ENCODE results near the gene ZBTB7A. TPM values are rescaled to one million over a fixed set of nuclear protein-coding genes. Genes with fewer than 3 reads are reported as not detected.

ZBTB7A gene
- total RNA-seq, 1 donor from 2014 or later: 30.0 TPM

DNA sequence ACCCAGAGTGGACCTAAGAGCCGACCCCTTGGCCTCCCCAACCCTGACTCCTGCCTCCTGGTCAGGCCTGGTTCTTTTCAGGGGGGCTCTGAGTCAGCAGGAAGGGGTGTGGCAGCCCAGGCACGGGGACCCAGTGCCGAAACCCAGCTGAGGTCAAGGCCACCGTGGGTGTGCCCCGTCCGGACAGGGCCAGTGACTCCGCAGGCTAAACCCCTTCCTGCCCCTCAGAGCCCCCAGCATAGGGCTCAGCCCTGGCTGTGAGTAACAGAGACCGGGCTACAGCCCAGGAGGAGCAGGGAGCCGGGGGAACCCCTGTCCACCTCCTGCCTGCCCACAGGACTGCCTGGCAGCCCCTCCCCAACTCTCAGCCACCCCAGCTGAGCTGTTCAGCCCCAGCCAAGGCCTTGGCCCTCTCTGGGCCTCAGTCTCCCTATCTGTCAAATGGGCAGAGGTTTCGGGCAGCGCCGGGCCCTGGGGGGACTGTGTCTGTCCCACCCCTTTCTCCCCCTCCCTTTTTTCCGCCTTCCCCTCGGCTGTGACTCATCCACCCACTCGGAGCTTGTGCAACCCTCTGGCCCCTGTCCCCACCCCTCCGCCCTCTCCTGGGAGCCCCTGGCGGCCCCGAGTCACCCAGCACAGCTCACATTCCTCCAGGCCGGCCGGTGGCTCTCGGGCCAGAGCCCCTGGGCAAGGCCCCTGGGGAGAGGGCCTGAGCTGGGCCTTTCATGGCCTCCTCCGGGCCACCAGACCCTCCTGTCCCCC is 8.6 kb downstream of the ZBTB7A start:
- Mint-ChIP-seq H3K4me3 (ENCODE audit: unreplicated experiment) (no peak overlapping the region), H3K9me3 (ENCODE audit: unreplicated experiment) (no peaks in the 10 kb centered on the region), H3K27me3 (ENCODE audit: unreplicated experiment) (no peaks in the 10 kb centered on the region), H3K27ac (ENCODE audit: unreplicated experiment) (peak overlapping the region; percentile 82), H3K4me1 (ENCODE audit: unreplicated experiment) (peaks cover 37% of the 10 kb centered on the region), H3K36me3 (ENCODE audit: unreplicated experiment) (peaks cover 9% of the 10 kb centered on the region)
- no peak for DNase-seq (ENCODE audit: extremely low spot score, unreplicated experiment)
- TF ChIP-seq, protein P1, sequence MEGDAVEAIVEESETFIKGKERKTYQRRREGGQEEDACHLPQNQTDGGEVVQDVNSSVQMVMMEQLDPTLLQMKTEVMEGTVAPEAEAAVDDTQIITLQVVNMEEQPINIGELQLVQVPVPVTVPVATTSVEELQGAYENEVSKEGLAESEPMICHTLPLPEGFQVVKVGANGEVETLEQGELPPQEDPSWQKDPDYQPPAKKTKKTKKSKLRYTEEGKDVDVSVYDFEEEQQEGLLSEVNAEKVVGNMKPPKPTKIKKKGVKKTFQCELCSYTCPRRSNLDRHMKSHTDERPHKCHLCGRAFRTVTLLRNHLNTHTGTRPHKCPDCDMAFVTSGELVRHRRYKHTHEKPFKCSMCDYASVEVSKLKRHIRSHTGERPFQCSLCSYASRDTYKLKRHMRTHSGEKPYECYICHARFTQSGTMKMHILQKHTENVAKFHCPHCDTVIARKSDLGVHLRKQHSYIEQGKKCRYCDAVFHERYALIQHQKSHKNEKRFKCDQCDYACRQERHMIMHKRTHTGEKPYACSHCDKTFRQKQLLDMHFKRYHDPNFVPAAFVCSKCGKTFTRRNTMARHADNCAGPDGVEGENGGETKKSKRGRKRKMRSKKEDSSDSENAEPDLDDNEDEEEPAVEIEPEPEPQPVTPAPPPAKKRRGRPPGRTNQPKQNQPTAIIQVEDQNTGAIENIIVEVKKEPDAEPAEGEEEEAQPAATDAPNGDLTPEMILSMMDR (IDR thresholded peaks at IDR 0.05): no peak

DNA sequence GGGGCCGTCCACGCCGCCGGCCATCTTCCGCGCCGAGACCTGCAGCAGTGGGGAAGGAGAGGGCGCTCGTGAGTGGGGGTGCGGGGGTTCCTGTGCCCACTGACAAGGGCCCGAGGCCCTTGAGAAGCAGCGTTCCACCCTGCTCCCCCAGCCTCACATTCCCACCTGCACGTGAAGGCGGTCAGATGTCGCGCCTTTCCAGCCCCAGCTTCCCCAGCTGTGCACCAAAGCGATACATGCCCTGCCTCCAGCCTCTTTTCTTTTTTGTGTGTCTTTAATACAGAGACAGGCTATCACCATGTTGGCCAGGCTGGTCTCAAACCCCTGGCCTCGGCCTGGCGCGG is 11.5 kb downstream of the ZBTB7A start:
- H3K36me3 Mint-ChIP-seq (ENCODE audit: unreplicated experiment): peaks cover 21% of the 10 kb centered on the region
- peaks cover 45% of the 10 kb centered on the region for H3K4me1 Mint-ChIP-seq (ENCODE audit: unreplicated experiment)
- no peaks in the 10 kb centered on the region for H3K9me3 Mint-ChIP-seq (ENCODE audit: unreplicated experiment)
- H3K27ac Mint-ChIP-seq (ENCODE audit: unreplicated experiment): no peak overlapping the region
- DNase-seq (ENCODE audit: extremely low spot score, unreplicated experiment): no peak
- no peaks in the 10 kb centered on the region for H3K27me3 Mint-ChIP-seq (ENCODE audit: unreplicated experiment)
- TF ChIP-seq, protein P1 (IDR thresholded peaks at IDR 0.05): no peak
- no peak overlapping the region for H3K4me3 Mint-ChIP-seq (ENCODE audit: unreplicated experiment)

- peaks cover 45% of the 10 kb centered on the region for H3K4me1 Mint-ChIP-seq (ENCODE audit: unreplicated experiment)
- no peaks in the 10 kb centered on the region for H3K9me3 Mint-ChIP-seq (ENCODE audit: unreplicated experiment)
- H3K36me3 Mint-ChIP-seq (ENCODE audit: unreplicated experiment): peaks cover 24% of the 10 kb centered on the region
- H3K27ac Mint-ChIP-seq (ENCODE audit: unreplicated experiment): no peak overlapping the region
- TF ChIP-seq, protein P1 (IDR thresholded peaks at IDR 0.05): no peak
- H3K4me3 Mint-ChIP-seq (ENCODE audit: unreplicated experiment): no peak overlapping the region
- no peak for DNase-seq (ENCODE audit: extremely low spot score, unreplicated experiment)
- H3K27me3 Mint-ChIP-seq (ENCODE audit: unreplicated experiment): no peaks in the 10 kb centered on the region
These were observed 12.1 kb downstream of the ZBTB7A start for GRCh38 chr19:4054441-4055208.

GRCh38 chr19:4053423-4054324 is 13.0 kb downstream of the ZBTB7A start:
- H3K36me3 Mint-ChIP-seq (ENCODE audit: unreplicated experiment): peaks cover 25% of the 10 kb centered on the region
- DNase-seq (ENCODE audit: extremely low spot score, unreplicated experiment): no peak
- H3K4me3 Mint-ChIP-seq (ENCODE audit: unreplicated experiment): no peak overlapping the region
- H3K4me1 Mint-ChIP-seq (ENCODE audit: unreplicated experiment): peaks cover 40% of the 10 kb centered on the region
- TF ChIP-seq, protein P1 (IDR thresholded peaks at IDR 0.05): no peak
- H3K9me3 Mint-ChIP-seq (ENCODE audit: unreplicated experiment): no peaks in the 10 kb centered on the region
- H3K27ac Mint-ChIP-seq (ENCODE audit: unreplicated experiment): no peak overlapping the region
- no peaks in the 10 kb centered on the region for H3K27me3 Mint-ChIP-seq (ENCODE audit: unreplicated experiment)
